K562 (cell line): ENCODE measurements around the gene ANKMY1. TPM values are rescaled to one million over a fixed set of nuclear protein-coding genes. Genes with fewer than 3 reads are reported as not detected.

Source experiments
- ATAC-seq: fragments of 200-7000 bp; cut with Tn5 transposase; 3 replicates; pipeline ENCODE4 v1.9.1; 2020; ENCODE audit warnings: moderate library complexity
- BruUV-seq: library from RNA; stranded (reverse); fragments of 400-500 nt; replicated peaks from 2 replicates; lab custom pipeline; 2021; lab: Mats Ljungman, UMichigan
- CTCF ChIA-PET: fragments of 300-600 bp; formaldehyde crosslinking; extraction: SDS; loops from one replicate; lab custom pipeline; 2021; ENCODE audit warnings: low intra/inter-chr PET ratio; lab: Yijun Ruan, JAX
- POLR2A ChIA-PET: fragments of 300-600, 350-650 bp; sonication (Branson Sonifier 250); formaldehyde crosslinking; extraction: SDS; loops from one replicate; lab custom pipeline; 2021; ENCODE audit warnings: antibody characterized with exemption, inconsistent platforms; lab: Yijun Ruan, JAX
- DNase-seq, 4 experiments: peaks; one replicate each; pipeline versions ENCODE4 v3.0.0 to v3.0.0-alpha.2; 2011 to 2018; ENCODE audit warnings: low spot score in 3 of 4, mixed read lengths in 3 of 4; ENCODE audit errors: extremely low read depth in 1 of 4
- FAIRE-seq: peaks from 2 replicates; lab custom pipeline; 2011; peaks lifted over from hg19 to GRCh38; lab: Jason Lieb, UNC
- H2AFZ ChIP-seq: 2 replicates; pipeline ENCODE4 v1.6.0; 2011; ENCODE audit warnings: low read depth, low read length, control low read depth, inconsistent platforms
- H3K27ac ChIP-seq: fragments of 200-600 bp; 3 replicates; pipeline ENCODE4 v1.8.0; 2011; ENCODE audit warnings: low read depth, mild to moderate bottlenecking, control low read depth, inconsistent platforms, low read length, moderate library complexity, mixed read lengths; ENCODE audit errors: extremely low read depth
- H3K27me3 ChIP-seq, 2 experiments: fragments of 300-600 bp in 1 of 2; 2 replicates in 1 of 2; 3 replicates in 1 of 2; pipeline versions ENCODE4 v1.6.0 to v1.8.0; 2011; ENCODE audit warnings: inconsistent platforms in 2 of 2, low read length in 2 of 2, mild to moderate bottlenecking in 1 of 2, mixed read lengths in 1 of 2, moderate library complexity in 1 of 2; ENCODE audit not compliant: control insufficient read depth in 2 of 2, insufficient read depth in 2 of 2
- H3K36me3 ChIP-seq: fragments of 300-600 bp; 3 replicates; pipeline ENCODE4 v1.8.0; 2011; ENCODE audit warnings: mild to moderate bottlenecking, low read length, inconsistent platforms; ENCODE audit not compliant: control insufficient read depth, insufficient read depth
- H3K4me1 ChIP-seq, 2 experiments: fragments of 200-600 bp in 1 of 2; replicated peaks in 1 of 2; 2 replicates in 1 of 2; 3 replicates in 1 of 2; pipeline versions ENCODE4 v1.5.1 to v1.8.0; 2011; ENCODE audit warnings: inconsistent platforms in 2 of 2, low read length in 2 of 2, mild to moderate bottlenecking in 1 of 2, mixed read lengths in 1 of 2, moderate library complexity in 1 of 2; ENCODE audit not compliant: control insufficient read depth in 2 of 2, insufficient read depth in 2 of 2
- H3K4me2 ChIP-seq: 2 replicates; pipeline ENCODE4 v1.6.1; 2011; ENCODE audit warnings: low read length, control low read depth, inconsistent platforms, mixed read lengths; ENCODE audit not compliant: insufficient read depth
- H3K4me3 ChIP-seq: fragments of 200-600 bp; sonication (generic), shearing (Covaris generic); 2 replicates; pipeline ENCODE4 v1.5.1; 2016; ENCODE audit warnings: control low read depth, inconsistent platforms
- H3K79me2 ChIP-seq: fragments of 200-600 bp; 3 replicates; pipeline ENCODE4 v1.8.0; 2011; ENCODE audit warnings: low read length, inconsistent platforms; ENCODE audit not compliant: control insufficient read depth, insufficient read depth
- H3K9ac ChIP-seq, 2 experiments: 2 replicates each; pipeline versions ENCODE4 v1.6.0 to v1.6.1; 2011; ENCODE audit warnings: low read depth in 2 of 2, low read length in 2 of 2, control low read depth in 1 of 2, inconsistent platforms in 1 of 2, mild to moderate bottlenecking in 1 of 2, mixed read lengths in 1 of 2; ENCODE audit not compliant: insufficient read depth in 1 of 2
- H3K9me1 ChIP-seq: one replicate; pipeline ENCODE4 v1.6.0; 2011; ENCODE audit warnings: inconsistent platforms, mild to moderate bottlenecking, low read length, moderate library complexity; ENCODE audit not compliant: control insufficient read depth, insufficient read depth
- H3K9me3 ChIP-seq: replicated peaks from 2 replicates; pipeline ENCODE4 v1.5.1; 2011; ENCODE audit warnings: low read depth, low read length, inconsistent platforms; ENCODE audit not compliant: control insufficient read depth, insufficient read depth
- H4K20me1 ChIP-seq: replicated peaks from 2 replicates; pipeline ENCODE4 v1.6.1; 2011; ENCODE audit warnings: low read length, inconsistent platforms, mixed read lengths; ENCODE audit not compliant: control insufficient read depth, insufficient read depth
- GATAD2A ChIP-seq: fragments of 450-650 bp; IDR thresholded peaks from 2 replicates; pipeline ENCODE4 v1.6.1; 2017
- HDAC6 ChIP-seq: IDR thresholded peaks from 2 replicates; pipeline ENCODE4 v1.6.1; 2012; ENCODE audit warnings: low read depth, mild to moderate bottlenecking, control low read depth, inconsistent platforms, low read length, moderate library complexity
- HLTF ChIP-seq: fragments of 450-650 bp; IDR thresholded peaks from 2 replicates; pipeline ENCODE4 v1.6.1; 2016
- HSF4 ChIP-seq: fragments of 250-450 bp; sonication (Bioruptor Pico); IDR thresholded peaks from 2 replicates; pipeline ENCODE4 v2.1.2; 2022; ENCODE audit warnings: mild to moderate bottlenecking, moderate library complexity, borderline replicate concordance
- MTA1 ChIP-seq: fragments of 450-650 bp; IDR thresholded peaks from 2 replicates; pipeline ENCODE4 v1.6.1; 2017; ENCODE audit warnings: borderline replicate concordance
- PHF21A ChIP-seq: fragments of 450-650 bp; IDR thresholded peaks from 2 replicates; pipeline ENCODE4 v1.6.1; 2017; ENCODE audit warnings: low read depth, borderline replicate concordance
- SMAD2 ChIP-seq: fragments of 150-350 bp; IDR thresholded peaks from 2 replicates; pipeline ENCODE4 v1.6.1; 2014; ENCODE audit warnings: low read depth, mild to moderate bottlenecking, low read length
- SOX6 ChIP-seq: fragments of 450-650 bp; IDR thresholded peaks from 2 replicates; pipeline ENCODE4 v1.6.1; 2014; ENCODE audit warnings: mild to moderate bottlenecking
- TARDBP ChIP-seq: fragments of 450-650 bp; IDR thresholded peaks from 2 replicates; pipeline ENCODE4 v1.6.1; 2016
- U2AF2 ChIP-seq: fragments of 200-400 bp; formaldehyde crosslinking; optimal IDR thresholded peaks from 2 replicates; pipeline ENCODE3; 2017; ENCODE audit warnings: low read depth, mild to moderate bottlenecking, low read length
- ZNF445 ChIP-seq: fragments of 250-450 bp; sonication (Bioruptor Pico); IDR thresholded peaks from 2 replicates; pipeline ENCODE4 v1.4.0; 2020; ENCODE audit warnings: low read depth, mild to moderate bottlenecking, moderate library complexity
- WGBS: fragments of 100-300 bp; shearing (Covaris generic); methylation state at CpG from one replicate; pipeline ENCODE4 v1.1.6; 2016; ENCODE audit warnings: low coverage, mixed read lengths; ENCODE audit not compliant: insufficient coverage; ENCODE audit errors: missing lambda C conversion rate; 5-methylcytosine and 5-hydroxymethylcytosine counted together
- in situ Hi-C: fragments of 300-500 bp; cut with MboI; formaldehyde crosslinking; loops from 4 replicates; pipeline ENCODE4 v1.15.0; 2018; ENCODE audit warnings: inconsistent platforms, mixed read lengths
- intact Hi-C: fragments of 100-400 bp; cut with micrococcal nuclease; formaldehyde crosslinking; loops from 2 replicates; pipeline ENCODE4 v1.14.2; 2022
- polyA plus RNA-seq, 8 experiments: library from polyadenylated mRNA; depleted of rRNA in 4 of 8; stranded (reverse) in 5 of 8; unstranded in 3 of 8; fragments of >200 nt; fragmentation: Nextera tagmentation in 2 of 8; fragmentation: Illumina TruSeq in 1 of 8; extraction: Ambion mirVana in 2 of 8; extraction: Trizol in 1 of 8; gene quantifications; 2 replicates each; pipeline versions ENCODE4 v1.2.1 to v1.2.3, GENCODE V29; 2011 to 2014; ENCODE audit warnings: inconsistent platforms in 1 of 8, missing spikeins in 1 of 8
- total RNA-seq, 7 experiments: library from RNA; depleted of rRNA in 6 of 7; stranded (reverse); fragments of >200 nt in 6 of 7; fragmentation: Illumina TruSeq in 2 of 7; extraction: Trizol in 2 of 7; gene quantifications; 2 replicates each; pipeline versions ENCODE4 v1.2.1 to v1.2.3, GENCODE V29; 2011 to 2021; ENCODE audit warnings: low replicate concordance in 1 of 7
- TF ChIP-seq, protein P1 (sequence below): fragments of 450-650 bp; formaldehyde crosslinking; conservative IDR thresholded peaks from 2 replicates; pipeline ENCODE4 v1.4.0; 2022; ENCODE audit warnings: mild to moderate bottlenecking, missing genetic modification characterization
- TF ChIP-seq, protein P2 (sequence below): fragments of 450-650 bp; formaldehyde crosslinking; IDR thresholded peaks from 2 replicates; pipeline ENCODE4 v1.4.0; 2020; ENCODE audit warnings: mild to moderate bottlenecking, moderate library complexity
- TF ChIP-seq, protein P3 (sequence below): fragments of 450-650 bp; IDR thresholded peaks from 2 replicates; pipeline ENCODE4 v1.6.1; 2016; ENCODE audit warnings: missing biosample characterization, missing genetic modification characterization

ANKMY1 gene
- total and polyA plus RNA-seq, 9 of the 15 experiments (the other 6 are each of a cell fraction or from before 2014, with no cell fraction given), result 0.75 to 15.1 (median 11.7) TPM

DNA sequence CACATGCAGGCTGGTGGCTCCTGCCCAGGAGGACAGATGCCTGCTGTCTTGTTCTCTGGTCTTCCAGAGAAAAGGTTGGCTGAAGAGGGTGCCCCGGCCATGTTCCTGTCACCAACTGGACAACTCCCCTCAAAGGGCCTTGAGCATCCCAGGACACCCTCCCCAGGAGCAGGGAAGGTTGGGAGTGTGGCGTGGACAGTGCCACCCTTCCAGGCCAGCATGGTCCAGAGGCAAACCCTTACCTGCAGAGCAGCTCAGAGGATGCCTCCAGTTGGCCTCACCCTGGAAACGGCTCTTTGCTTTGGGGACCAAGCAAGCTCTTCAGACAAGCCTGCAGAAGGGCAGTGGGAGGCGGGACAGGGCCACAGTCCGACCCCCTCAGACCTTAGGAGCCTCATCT lies 127.2 kb downstream of the ANKMY1 start:
- Histone ChIP-seq H3K9ac (no peak overlapping the region), H3K4me2 (no peak overlapping the region), H3K9me3 (no peaks in the 10 kb centered on the region), H3K36me3 (no peaks in the 10 kb centered on the region), H3K27me3 (peaks cover 6 to 54% of the 10 kb centered on the region in 2 experiments; a peak in 4 of 5 replicates), H3K79me2 (no peaks in the 10 kb centered on the region), H3K4me1 (peaks cover 2 to 21% of the 10 kb centered on the region in 2 experiments; a peak in 3 of 5 replicates), H3K9me1 (peaks cover 2% of the 10 kb centered on the region), H2AFZ (no peak overlapping the region), H3K27ac (no peak overlapping the region), H3K4me3 (no peak overlapping the region), H4K20me1 (0 out of 2 replicates have a peak, but pooled peaks cover 3% of the 10 kb centered on the region)
- DNase-seq (no peak), FAIRE-seq (no peak), ATAC-seq (no peak)
- WGBS, result 6% methylated on average over 3 of the region's 5 CpGs
- ChIA-PET CTCF (interaction anchor here (0.6 kb wide), 1 partner anchor 1329 kb away, joined by 3 read pairs; no protein-coding TSS in a partner anchor), POLR2A (no interaction called here)
- in situ Hi-C loops, result no loop called here
- BruUV-seq, result no TSS peak
- TF ChIP-seq SMAD2, result no peak
- TF ChIP-seq, protein P1, sequence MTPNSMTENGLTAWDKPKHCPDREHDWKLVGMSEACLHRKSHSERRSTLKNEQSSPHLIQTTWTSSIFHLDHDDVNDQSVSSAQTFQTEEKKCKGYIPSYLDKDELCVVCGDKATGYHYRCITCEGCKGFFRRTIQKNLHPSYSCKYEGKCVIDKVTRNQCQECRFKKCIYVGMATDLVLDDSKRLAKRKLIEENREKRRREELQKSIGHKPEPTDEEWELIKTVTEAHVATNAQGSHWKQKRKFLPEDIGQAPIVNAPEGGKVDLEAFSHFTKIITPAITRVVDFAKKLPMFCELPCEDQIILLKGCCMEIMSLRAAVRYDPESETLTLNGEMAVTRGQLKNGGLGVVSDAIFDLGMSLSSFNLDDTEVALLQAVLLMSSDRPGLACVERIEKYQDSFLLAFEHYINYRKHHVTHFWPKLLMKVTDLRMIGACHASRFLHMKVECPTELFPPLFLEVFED, result no peak
- TF ChIP-seq MTA1, result no peak
- TF ChIP-seq HDAC6, result no peak
- TF ChIP-seq, protein P2, sequence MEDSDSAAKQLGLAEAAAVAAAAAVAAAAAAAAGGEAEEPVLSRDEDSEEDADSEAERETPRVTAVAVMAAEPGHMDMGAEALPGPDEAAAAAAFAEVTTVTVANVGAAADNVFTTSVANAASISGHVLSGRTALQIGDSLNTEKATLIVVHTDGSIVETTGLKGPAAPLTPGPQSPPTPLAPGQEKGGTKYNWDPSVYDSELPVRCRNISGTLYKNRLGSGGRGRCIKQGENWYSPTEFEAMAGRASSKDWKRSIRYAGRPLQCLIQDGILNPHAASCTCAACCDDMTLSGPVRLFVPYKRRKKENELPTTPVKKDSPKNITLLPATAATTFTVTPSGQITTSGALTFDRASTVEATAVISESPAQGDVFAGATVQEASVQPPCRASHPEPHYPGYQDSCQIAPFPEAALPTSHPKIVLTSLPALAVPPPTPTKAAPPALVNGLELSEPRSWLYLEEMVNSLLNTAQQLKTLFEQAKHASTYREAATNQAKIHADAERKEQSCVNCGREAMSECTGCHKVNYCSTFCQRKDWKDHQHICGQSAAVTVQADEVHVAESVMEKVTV (CRISPR knock-in tag), result no peak
- TF ChIP-seq, protein P3, sequence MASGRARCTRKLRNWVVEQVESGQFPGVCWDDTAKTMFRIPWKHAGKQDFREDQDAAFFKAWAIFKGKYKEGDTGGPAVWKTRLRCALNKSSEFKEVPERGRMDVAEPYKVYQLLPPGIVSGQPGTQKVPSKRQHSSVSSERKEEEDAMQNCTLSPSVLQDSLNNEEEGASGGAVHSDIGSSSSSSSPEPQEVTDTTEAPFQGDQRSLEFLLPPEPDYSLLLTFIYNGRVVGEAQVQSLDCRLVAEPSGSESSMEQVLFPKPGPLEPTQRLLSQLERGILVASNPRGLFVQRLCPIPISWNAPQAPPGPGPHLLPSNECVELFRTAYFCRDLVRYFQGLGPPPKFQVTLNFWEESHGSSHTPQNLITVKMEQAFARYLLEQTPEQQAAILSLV (tag), result no peak
- no peak for TF ChIP-seq U2AF2
- TF ChIP-seq HSF4 (CRISPR knock-in tag), result no peak
- TF ChIP-seq SOX6, result no peak
- no peak for TF ChIP-seq GATAD2A
- TF ChIP-seq ZNF445 (CRISPR knock-in tag), result no peak
- TF ChIP-seq TARDBP, result no peak
- no peak for TF ChIP-seq PHF21A
- no peak for TF ChIP-seq HLTF
- intact Hi-C loops, result no loop called here
